ENCODE data around the gene C1QTNF6. TPM values are rescaled to one million over a fixed set of nuclear protein-coding genes. Genes with fewer than 3 reads are reported as not detected.

Gene C1QTNF6
- polyA plus RNA-seq, 1 of the 3 experiments (the other 2 are of a cell fraction), result 47.7 TPM

- 92% methylated on average over 4 of the region's 4 CpGs for WGBS (ENCODE audit: low lambda C conversion rate)
- Histone ChIP-seq H4K20me1 (ENCODE audit: insufficient read depth) (no peaks in the 10 kb centered on the region), H2AFZ (ENCODE audit: low read depth) (no peak overlapping the region), H3K9ac (no peak overlapping the region), H3K27me3 (ENCODE audit: insufficient read depth) (no peaks in the 10 kb centered on the region), H3F3A (replicated peaks; ENCODE audit: insufficient read depth) (peaks cover 25% of the 10 kb centered on the region), H3K4me1 (ENCODE audit: control insufficient read depth in 1 of 2, insufficient read depth in 2 of 2, low read depth in 1 of 2, low read length in 1 of 2) (peaks cover 19 to 28% of the 10 kb centered on the region in 2 experiments), H3K79me2 (ENCODE audit: insufficient read depth) (no peaks in the 10 kb centered on the region; the same call in 1 of the 2 replicates), H3K4me2 (no peak overlapping the region), H3K9me2 (no peaks in the 10 kb centered on the region), H3K36me3 (replicated peaks in 1 of 2; ENCODE audit: control insufficient read depth in 1 of 2, insufficient read depth in 2 of 2, low read length in 1 of 2) (no peaks in the 10 kb centered on the region), H3K4me3 (ENCODE audit: low read depth in 2 of 2, low read length in 1 of 2) (no peak overlapping the region), H3K9me3 (no peaks in the 10 kb centered on the region), H3K27ac (ENCODE audit: low read depth in 2 of 2, low read length in 1 of 2) (no peak overlapping the region; a peak in 1 of 4 replicates)
- CTCF ChIA-PET, result interaction anchor here (1.6 to 7.7 kb wide), 3 partner anchors 17 to 75 kb away, joined by 4 to 190 read pairs (median 156); partner anchors contain the start of gene C1QTNF6
- POLR2A ChIA-PET, result no interaction called here
- no peak for DNase-seq
- TF ChIP-seq NFIC (IDR thresholded peaks at IDR 0.05; ENCODE audit: borderline replicate concordance), result 0 out of 2 replicates have a peak, but pooled peaks have one; percentile 5
- TF ChIP-seq USF1 (IDR thresholded peaks at IDR 0.05; ENCODE audit: borderline replicate concordance, low read depth), result no peak
- TF ChIP-seq POLR2AphosphoS5 (IDR thresholded peaks at IDR 0.05; ENCODE audit: low read depth, low read length), result no peak
- no peak for TF ChIP-seq EP300 (IDR thresholded peaks at IDR 0.05; ENCODE audit: borderline replicate concordance in 1 of 2, low read depth in 1 of 2, low read length in 1 of 2)
- TF ChIP-seq, protein P1, sequence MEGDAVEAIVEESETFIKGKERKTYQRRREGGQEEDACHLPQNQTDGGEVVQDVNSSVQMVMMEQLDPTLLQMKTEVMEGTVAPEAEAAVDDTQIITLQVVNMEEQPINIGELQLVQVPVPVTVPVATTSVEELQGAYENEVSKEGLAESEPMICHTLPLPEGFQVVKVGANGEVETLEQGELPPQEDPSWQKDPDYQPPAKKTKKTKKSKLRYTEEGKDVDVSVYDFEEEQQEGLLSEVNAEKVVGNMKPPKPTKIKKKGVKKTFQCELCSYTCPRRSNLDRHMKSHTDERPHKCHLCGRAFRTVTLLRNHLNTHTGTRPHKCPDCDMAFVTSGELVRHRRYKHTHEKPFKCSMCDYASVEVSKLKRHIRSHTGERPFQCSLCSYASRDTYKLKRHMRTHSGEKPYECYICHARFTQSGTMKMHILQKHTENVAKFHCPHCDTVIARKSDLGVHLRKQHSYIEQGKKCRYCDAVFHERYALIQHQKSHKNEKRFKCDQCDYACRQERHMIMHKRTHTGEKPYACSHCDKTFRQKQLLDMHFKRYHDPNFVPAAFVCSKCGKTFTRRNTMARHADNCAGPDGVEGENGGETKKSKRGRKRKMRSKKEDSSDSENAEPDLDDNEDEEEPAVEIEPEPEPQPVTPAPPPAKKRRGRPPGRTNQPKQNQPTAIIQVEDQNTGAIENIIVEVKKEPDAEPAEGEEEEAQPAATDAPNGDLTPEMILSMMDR (IDR thresholded peaks at IDR 0.05), result no peak
- TF ChIP-seq TCF12 (IDR thresholded peaks at IDR 0.05), result no peak
- no peak for TF ChIP-seq NRF1 (IDR thresholded peaks at IDR 0.05; ENCODE audit: low read depth, low read length)
Measured at GRCh38 chr22:37195921-37196320, 7.9 kb upstream of the C1QTNF6 start.

GRCh38 chr22:37194750-37195149 is 6.7 kb upstream of the C1QTNF6 start:
- H3K9me3 ChIP-seq, result no peaks in the 10 kb centered on the region
- H3F3A ChIP-seq (replicated peaks; ENCODE audit: insufficient read depth), result peaks cover 32% of the 10 kb centered on the region
- TF ChIP-seq, protein P2, sequence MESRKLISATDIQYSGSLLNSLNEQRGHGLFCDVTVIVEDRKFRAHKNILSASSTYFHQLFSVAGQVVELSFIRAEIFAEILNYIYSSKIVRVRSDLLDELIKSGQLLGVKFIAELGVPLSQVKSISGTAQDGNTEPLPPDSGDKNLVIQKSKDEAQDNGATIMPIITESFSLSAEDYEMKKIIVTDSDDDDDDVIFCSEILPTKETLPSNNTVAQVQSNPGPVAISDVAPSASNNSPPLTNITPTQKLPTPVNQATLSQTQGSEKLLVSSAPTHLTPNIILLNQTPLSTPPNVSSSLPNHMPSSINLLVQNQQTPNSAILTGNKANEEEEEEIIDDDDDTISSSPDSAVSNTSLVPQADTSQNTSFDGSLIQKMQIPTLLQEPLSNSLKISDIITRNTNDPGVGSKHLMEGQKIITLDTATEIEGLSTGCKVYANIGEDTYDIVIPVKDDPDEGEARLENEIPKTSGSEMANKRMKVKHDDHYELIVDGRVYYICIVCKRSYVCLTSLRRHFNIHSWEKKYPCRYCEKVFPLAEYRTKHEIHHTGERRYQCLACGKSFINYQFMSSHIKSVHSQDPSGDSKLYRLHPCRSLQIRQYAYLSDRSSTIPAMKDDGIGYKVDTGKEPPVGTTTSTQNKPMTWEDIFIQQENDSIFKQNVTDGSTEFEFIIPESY (IDR thresholded peaks at IDR 0.05; ENCODE audit: borderline replicate concordance, low read depth), result no peak
- TF ChIP-seq MEF2A (IDR thresholded peaks at IDR 0.05; ENCODE audit: borderline replicate concordance, low read depth) (no peak), CHD2 (IDR thresholded peaks at IDR 0.05; ENCODE audit: low read length, partially characterized antibody) (no peak), EP300 (IDR thresholded peaks at IDR 0.05; ENCODE audit: borderline replicate concordance in 1 of 2, low read depth in 1 of 2, low read length in 1 of 2) (no peak), MXI1 (IDR thresholded peaks at IDR 0.05; ENCODE audit: low read depth, low read length) (no peak), EZH2phosphoT487 (IDR thresholded peaks at IDR 0.05; ENCODE audit: borderline replicate concordance, low read depth) (no peak), JUND (IDR thresholded peaks at IDR 0.05) (no peak), ELF1 (IDR thresholded peaks at IDR 0.05) (no peak), NFIC (IDR thresholded peaks at IDR 0.05; ENCODE audit: borderline replicate concordance) (no peak), USF1 (IDR thresholded peaks at IDR 0.05; ENCODE audit: borderline replicate concordance, low read depth) (no peak), NRF1 (IDR thresholded peaks at IDR 0.05; ENCODE audit: low read depth, low read length) (no peak), FOXJ3 (CRISPR knock-in tag; IDR thresholded peaks at IDR 0.05) (no peak), GABPA (IDR thresholded peaks at IDR 0.05; ENCODE audit: low read depth) (no peak)
- no peak for DNase-seq
- H3K9ac ChIP-seq, result no peak overlapping the region
- POLR2A ChIA-PET, result no interaction called here
- 94% methylated on average over 3 of the region's 3 CpGs for WGBS (ENCODE audit: low lambda C conversion rate)
- H3K27me3 ChIP-seq (ENCODE audit: insufficient read depth), result no peaks in the 10 kb centered on the region
- no peaks in the 10 kb centered on the region for H4K20me1 ChIP-seq (ENCODE audit: insufficient read depth)
- no peaks in the 10 kb centered on the region; the same call in 1 of the 2 replicates for H3K79me2 ChIP-seq (ENCODE audit: insufficient read depth)
- H2AFZ ChIP-seq (ENCODE audit: low read depth), result no peak overlapping the region
- no peaks in the 10 kb centered on the region for H3K9me2 ChIP-seq
- H3K4me1 ChIP-seq (ENCODE audit: control insufficient read depth in 1 of 2, insufficient read depth in 2 of 2, low read depth in 1 of 2, low read length in 1 of 2), result peaks cover 24 to 27% of the 10 kb centered on the region in 2 experiments
- CTCF ChIA-PET, result no interaction called here
- no peak overlapping the region for H3K4me2 ChIP-seq
- H3K4me3 ChIP-seq (ENCODE audit: low read depth in 2 of 2, low read length in 1 of 2), result no peak overlapping the region
- H3K36me3 ChIP-seq (replicated peaks in 1 of 2; ENCODE audit: control insufficient read depth in 1 of 2, insufficient read depth in 2 of 2, low read length in 1 of 2), result no peaks in the 10 kb centered on the region
- no peak overlapping the region for H3K27ac ChIP-seq (ENCODE audit: low read depth in 2 of 2, low read length in 1 of 2)
